CD4-positive, alpha-beta T cell treated with Interleukin-6 at 100 ng/mL for 8 hours (primary cell): ENCODE results near the gene GAS7.

Experiments used
- DNase-seq: peaks from one replicate; pipeline ENCODE4 v3.0.0-alpha.2; 2020; ENCODE audit warnings: mixed read lengths, low spot score

The GAS7 gene

DNA sequence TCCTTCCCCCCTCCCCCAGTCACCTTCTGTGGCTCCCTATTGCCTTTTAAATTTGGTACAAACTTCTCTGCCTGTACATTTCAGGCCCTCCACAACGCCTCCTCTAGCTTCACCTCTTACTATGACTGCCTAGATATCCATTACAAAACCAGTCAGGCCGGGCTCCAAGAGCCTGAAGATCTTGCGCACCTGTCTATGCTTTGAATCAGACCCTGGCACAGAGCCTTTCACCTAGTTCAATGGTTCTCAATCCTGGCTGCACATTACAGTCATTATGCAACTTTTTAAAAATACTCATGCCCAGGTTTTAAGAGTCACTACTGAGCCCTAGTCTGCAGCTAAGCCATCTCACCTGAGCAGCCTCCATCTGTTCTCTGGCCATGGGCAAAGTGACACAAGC, 1.6 kb upstream of the GAS7 start:
- DNase-seq: no peak

DNA sequence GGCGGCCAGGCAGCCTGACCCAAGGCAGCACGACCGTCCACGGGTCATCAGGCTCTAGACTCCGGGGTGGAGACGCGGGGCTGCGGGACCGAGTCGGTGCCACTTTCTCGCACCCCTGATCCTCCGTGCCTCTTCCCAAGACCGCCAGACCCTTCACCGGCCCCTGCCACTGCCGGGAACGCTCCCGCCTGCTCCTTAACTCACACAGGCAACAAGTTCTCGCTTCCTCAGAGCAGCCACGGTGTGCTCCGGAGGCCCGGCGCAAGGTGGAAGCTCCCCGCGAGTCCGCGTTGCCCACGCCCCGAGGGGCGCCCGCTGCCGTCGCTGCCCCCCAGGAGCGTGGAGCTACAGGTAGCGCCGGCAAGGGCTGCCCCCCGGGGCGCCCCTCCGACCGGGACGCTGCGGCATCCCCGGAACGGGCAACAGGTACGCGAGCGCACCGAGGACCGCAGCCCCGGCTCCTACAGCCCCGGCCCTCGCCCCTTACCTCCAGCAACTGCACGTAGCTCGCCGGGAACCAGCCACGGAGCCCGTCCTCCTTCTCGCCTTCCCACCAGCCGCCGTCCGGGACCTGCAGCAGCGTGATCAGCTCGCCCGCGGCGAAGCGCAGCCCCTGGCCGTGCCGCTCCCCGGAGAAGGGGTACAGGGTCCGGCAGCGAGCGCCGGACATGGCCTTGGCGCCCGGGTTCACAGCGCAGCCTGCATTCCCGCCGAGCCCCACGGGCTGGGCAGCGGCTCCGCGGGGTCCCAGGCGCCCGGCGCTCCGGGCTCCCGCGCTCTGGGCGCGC, 491 bp downstream of the GAS7 start:
- no peak for DNase-seq

DNA sequence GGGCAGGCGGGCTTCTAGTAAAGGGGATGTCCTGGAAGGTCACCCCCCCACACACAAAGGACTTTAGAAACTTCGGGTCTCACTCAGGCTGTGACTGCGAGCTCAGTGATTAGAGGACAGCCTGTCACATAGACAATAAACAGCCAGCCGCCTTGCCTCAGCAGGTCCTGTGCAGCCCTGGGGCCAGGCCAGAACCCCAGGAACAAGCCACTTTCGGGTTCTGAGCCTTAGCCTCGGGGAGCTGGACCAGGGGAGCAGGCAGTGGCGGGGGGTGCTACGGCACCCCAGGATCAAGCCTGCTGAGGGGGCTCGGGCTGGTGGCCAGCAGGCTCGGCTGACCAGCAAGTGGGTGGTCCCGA, 1.1 kb downstream of the GAS7 start:
- DNase-seq: no peak

DNA sequence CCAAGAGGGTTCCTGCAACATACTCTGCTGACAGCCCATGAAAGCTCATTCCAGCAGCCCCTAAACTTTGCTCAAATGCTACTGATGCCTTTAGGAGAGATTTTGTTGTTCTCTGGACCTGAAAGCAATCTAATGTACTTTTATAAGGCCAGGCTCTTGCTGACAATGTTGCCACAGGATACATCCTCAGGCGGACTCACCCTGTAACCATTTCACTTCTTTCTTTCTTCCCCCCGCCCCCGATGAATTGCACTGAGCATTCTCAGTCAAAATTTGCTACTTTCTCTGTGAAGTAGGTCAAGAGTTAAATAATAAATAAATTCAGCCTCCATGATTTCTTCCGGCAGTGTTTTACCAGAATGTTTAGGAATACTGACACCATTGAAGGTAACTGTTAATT, 1.5 kb downstream of the GAS7 start:
- no peak for DNase-seq

DNA sequence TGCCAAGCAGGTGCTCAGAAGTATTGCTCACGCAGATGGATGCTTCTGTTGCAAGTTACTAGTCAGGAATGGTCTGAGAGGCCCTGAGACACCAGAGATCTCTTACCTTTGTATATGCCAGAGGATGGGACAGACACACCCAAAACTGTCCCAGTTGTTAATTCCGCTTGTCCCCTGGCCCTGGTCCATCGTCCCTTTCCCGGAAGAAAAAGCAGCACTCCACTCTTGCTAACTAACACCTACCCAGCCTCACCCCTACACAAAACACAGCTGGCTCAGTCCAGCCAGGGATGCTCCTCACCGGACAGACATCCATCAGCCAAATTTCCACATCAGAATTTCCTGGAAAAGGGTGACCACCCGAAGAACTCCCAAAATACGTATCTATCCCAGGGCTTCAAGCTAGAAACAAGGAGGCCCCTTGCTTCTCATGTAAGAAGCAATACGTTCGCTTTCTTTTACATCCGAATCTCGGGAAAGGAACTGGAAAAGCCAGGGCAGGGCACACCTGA, 2.0 kb downstream of the GAS7 start:
- DNase-seq: no peak

DNA sequence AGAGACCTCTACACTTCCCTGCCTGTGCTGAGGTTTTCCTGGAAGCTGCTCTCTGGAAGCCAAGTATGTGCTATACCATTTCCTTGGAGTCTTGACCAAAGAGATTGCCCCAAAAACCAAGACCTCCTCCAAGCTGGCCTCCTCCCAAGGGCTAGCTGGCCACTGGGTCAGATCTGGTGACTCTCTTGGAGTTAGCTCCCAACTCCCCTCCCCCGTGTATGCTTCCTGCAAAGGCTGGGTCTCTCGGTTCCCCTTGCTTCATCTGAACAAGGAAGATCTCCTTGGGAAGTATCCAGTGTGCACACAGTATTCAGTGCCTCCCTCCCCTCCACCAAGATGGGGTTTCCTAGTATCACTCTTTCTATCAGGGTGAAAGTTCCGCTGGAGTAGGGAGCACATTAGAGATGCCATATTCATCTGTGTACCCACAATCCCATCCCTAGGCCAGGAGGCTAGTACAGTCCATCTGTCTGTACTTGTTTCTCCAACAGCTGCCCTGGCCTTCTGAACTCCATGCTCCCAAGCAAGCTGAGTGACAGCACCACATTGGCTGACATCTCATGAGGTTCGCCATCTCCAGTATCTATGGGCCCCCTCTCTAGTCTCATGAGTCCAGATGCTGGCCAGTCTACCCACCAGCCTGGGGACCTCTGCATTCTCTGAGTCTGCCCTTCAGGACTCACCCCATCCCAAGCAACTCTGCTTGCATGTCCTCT, 3.2 kb downstream of the GAS7 start:
- no peak for DNase-seq

DNA sequence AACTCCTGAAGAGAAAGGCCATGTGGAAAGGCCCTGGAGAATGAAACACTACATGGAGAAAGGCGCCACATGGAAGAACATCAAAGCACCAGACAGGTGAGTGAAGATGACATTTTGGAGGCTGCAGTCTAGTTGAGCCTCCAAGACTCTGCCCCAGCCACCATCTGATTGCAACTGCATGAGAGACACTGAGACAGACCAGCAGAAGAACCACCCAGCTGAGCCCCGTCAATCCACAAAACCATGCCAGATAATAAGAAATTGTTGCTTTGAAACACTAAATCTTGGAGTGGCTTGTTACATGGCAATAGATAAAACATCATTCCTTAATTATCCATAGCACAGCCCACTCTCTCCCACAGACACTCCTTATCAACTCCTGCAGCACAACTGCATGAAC, 4.8 kb downstream of the GAS7 start:
- no peak for DNase-seq

DNA sequence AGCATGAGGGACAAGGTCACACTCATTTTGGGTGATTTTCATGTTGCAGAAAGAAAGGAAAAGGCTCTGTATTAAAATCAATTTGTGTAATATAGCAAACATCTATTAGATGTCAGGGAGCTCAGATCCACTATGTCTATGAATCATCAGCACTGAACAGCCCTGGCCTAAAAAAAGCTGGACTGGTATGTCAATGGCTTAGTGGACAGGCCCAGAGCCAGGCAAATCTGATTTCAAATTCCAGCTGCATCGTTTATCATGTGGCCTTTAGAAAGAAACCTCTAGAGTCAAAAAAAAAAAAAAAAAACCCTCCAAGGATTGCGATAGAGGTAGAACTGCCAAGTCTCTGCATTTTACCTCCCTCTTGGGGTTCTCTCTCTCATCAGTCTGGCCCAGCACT, 5.4 kb downstream of the GAS7 start:
- DNase-seq: no peak

DNA sequence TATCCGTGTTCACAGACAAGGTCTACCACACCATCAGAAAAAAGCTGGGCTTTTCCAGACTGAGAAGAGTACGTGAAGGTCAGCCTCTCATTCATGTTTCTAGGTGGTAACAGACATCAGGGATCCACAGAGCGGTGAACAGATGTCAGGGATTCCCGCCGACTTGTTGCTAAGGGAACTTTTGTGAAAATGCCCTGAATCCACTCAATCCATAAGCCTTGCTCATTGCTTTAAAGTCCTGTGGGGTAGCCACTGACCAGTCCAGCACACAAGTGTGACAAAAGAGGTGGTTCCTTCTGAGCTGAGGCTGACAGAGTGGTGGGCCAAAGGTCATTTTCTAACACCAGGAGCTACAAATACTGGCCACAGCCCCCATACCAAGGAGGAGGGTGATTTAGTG, 5.9 kb downstream of the GAS7 start:
- DNase-seq: no peak

DNA sequence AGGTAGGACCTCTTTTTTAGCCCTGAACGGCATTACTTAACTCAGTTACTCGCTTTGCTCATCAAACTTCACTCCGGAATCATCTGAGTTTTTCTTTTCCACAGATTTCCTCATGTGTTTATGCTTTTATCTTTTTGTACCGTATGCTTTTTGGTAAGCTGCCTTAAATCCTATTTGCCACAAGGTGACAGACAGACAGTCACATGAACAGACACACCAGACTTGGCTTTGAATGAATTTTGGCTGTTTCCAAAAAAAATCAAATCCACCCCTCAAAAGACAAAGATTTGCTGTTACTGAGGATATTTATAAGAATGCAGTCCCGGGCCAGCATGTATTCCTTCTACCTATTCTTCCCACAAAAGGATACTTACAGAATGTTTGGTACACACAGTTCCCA, 10.9 kb downstream of the GAS7 start:
- no peak for DNase-seq

DNA sequence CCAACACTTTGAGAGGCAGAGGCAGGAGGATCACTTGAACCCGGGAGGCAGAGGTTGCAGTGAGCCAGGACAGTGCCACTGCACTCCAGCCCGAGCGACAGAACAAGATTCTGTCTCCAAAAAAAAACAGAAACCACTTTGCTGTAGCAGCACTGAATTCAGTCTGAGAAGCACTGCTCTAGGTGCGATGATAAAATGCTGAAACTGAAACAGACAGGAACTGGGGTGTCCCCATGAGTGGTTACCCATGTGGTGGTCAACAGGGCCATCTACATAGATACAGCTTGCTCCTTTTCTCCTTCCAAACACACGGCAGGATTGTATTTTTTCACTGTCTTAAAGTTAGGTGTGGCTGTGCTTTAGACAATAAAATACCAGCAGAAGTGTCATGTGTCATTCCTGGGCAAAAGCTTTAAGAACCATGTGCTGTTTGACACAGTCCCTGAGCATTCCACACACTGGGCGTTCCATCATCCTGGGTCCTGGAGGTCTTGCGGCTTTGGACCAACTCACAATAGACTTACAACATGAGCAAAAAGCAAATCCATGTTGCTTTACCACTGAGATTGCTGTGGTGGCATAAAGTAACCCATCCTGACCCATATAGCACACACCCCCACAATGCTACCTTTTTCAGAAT, 11.5 kb downstream of the GAS7 start:
- DNase-seq: no peak

DNA sequence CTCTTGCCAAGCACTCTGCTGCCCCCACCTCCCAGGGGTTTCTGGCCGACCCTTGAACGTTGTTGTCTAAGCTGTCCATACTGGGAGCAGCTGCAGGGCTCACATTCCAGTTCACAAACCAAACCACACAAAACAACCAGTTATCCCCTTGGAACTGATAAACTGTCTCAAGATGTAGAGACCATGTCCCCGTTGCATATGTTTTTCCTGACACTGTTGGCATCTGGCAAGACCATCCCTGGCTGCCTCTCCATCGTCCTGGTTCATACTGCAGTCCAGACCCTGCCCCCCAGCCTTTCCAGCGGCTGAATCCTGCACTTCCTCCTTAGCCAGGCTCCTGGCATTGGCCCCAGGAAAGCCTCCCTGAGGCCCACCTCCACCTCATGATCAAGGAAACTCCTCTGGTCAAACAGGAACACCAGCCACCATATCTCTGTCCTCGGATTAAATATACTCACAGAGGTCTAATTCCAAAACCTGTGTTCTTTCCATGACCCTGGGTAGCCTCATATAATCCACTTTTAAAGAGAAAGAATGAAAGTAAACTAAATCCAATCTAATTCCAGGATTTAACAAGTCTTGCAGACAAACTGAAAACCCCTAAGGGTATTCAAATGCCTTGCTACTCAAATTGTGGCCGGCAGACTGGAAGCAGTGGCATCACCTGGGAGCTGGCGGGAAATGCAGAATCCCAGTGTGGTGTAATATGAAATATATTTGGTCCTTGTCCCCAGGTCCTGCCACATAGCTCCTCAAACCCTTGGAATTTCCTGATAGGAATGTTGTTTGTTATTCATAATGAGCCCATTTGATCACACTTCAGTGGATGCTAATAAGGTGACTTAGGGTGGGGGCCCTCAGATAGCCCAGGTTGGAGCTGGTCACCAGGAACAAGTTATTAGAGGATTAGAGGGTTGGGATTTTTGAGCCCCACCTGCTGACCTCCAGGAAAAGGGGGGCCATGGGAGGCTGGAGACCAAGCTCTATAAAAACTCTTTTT, 14.2 kb downstream of the GAS7 start:
- DNase-seq: no peak

DNA sequence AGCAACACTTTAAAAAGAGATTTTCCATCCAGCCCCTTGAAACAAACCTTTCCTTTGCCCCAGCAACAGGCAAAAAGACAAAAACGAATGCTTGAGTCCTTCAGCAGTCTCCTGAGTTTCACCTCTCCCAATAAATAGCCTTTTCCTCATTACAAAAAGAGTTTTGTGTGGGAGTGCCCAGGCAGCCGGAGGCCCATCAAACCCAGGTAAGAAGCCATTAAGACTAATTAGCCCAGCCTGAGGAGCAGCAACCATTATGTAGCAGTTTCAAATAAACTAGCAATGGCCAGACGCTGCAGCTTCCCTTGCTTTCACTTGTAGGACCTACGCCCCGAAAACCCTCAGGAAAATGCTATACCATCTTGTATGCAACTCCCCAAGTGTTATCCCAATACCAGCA, 15.6 kb downstream of the GAS7 start:
- DNase-seq: no peak

DNA sequence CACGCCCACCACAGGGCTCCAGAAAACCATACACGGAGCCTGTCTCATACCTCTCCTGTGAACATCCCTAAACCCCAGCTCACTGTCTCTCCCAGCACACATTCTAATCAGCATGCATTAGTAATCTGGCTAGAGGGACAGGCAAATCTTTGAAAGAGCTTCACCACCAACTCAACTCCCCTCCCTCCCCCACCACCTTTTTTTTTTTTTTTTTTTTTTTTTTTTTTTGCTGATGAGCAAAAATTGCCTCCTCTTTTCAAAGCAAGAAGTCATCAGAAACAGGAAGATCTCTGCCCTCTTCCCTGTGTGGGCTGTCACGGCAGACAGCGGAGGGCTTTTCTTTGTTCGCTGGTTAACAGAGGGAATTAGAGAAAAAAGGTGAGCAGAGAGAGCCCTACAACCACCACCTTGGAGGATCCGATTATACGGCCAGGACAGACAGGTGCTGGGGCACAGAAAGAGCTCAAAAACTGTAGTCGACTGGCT, 19.9 kb downstream of the GAS7 start:
- DNase-seq: no peak

DNA sequence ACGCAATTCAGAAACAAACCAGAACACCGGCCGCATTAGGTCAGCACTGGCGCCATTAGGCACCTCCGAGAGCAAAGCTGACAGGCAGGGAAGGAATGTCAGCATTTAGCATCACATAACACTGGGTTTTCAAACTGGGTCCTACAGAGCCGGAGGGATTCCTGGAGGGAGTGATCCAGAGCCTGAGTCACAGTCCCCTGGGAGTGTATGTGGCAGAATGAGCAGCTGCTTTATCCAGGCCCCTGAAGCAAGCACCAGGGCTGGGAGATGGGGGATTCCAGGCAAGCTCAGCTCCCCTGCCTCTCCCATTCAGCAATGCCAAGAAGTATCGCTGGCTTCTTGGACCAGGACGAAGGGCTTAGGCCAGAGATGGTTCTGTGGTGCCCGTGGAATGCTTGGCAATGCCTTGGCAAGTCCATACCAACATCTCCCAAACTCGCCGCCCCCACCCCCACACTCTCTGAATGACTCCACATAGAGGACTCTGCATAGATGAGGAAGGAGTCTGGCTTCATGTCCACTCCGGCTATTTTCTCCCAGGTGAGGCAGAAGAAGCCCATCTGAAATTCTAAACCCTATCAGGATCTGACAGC, 20.4 kb downstream of the GAS7 start:
- DNase-seq: no peak

DNA sequence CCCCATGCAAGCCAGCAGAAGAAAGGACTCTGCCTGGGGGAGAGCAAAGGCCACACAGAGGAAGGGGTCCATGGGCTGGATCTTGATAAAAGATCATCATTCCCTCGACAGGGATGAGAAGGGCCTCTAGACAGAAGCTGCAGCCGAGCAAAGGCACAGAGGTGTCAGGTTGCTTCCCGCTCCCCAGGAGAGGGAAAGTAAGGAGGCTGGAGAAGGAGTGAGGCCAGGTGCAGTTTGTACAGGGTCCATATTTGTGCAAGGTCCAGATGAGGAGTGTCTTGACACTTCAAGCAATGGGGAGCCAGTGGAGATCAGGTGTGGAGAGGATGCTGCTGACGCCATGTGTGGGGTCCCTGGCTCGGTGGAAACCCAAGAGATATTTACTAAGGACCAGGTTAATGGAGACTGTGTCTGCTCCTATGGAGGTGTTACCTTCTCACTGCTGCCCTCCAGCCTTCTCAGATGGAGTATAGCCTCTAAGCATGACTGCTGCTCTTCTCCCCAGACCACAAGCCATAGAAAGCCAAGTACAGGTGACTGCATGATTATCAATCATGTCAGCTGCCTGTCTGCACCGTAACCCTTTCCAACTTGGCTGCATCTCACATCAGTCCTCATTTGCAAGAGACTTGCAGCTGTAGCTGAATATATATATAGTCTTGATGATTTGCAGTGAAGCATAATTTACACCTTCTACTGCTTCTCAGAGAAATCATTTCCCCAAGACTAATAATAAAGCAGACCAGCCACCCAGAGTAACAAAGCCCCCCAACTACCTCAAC, 21.1 kb downstream of the GAS7 start:
- DNase-seq: no peak

DNA sequence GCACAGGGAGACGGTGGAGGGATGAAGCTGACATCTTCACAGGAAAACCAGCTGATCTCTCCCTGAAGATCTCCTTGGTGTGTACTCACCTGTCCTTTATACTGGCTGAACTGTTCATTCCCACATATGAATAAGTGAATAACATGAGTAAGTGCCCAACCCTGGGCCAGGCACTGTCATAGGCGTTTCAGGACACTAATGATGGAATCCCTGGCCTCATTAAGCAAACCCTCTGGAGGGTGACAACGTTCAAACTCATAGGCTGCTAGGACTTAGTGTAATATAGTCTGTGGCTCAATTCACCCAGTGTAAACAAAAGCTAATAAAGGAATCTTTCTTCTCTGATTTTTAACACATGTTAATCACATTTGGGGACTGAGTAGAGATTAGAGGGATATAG, 24.5 kb downstream of the GAS7 start:
- DNase-seq: no peak

DNA sequence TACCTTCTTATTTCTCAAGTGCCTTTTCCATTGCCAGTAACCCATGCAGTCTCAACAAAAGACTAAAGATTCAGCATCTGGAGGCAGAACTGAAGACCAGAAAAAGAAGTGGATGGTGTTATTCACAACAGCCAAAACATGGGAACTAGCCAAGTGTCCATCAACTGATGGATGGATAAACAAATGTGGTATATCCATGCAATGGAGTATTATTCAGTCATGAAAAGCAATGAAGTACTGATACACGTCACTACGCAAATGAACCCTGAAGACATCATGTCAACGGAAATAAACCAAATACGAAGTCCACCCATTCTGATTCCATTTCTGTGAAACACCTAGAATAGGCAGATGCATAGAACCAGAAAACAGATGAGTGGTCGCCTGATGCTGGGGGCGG, 25.6 kb downstream of the GAS7 start:
- no peak for DNase-seq

DNA sequence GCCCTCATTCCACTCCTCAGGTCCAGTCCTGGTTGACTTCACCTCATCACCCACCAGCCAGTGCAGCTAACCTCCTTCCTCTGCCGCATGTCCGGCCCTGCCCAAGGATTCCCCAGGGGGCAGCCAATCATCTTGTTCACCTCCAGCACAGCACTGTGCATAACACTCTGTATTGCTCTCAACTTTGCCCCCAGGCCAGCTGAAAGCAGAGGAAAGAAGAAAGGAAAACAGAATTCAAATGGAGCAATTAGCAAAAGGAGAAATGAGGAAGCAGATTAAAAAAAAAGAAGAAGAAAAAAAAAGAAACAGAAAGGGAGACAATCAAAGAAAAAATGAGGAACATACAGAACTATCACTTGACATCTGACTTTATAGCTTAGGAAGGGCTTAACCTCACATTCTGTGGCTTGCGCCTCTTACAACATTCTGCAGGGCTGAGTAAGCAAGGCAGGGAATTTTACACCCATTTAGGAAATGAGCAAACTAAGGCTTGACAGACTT, 26.1 kb downstream of the GAS7 start:
- no peak for DNase-seq

DNA sequence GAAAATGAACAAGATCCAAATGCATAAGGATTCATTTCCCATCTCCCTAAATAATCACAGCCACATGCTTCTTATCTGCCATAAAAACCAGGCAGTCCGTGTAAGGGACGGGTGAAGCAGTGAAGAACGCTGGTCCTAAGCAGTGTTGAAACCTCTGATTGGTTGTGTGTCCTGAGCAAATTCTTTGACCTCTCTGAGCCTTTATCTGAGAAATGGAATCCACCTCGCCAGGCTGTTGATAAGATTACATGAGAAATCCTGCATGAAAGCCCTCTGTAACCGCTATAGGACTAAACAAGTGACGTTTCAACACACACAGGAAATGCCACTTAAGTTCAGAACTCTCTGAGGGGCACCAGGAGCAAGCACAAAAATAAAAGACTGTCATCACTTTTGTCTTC, 26.8 kb downstream of the GAS7 start:
- DNase-seq: no peak
